HG02610 (cell line): Measurements from ENCODE around the gene RAD51B.

Experiments
- ATAC-seq: cut with Tn5 transposase; IDR thresholded peaks from one replicate; pipeline ENCODE4 v1.9.1; 2021; ENCODE audit warnings: mild to moderate bottlenecking, moderate library complexity; ENCODE audit not compliant: unreplicated experiment

The RAD51B gene

DNA sequence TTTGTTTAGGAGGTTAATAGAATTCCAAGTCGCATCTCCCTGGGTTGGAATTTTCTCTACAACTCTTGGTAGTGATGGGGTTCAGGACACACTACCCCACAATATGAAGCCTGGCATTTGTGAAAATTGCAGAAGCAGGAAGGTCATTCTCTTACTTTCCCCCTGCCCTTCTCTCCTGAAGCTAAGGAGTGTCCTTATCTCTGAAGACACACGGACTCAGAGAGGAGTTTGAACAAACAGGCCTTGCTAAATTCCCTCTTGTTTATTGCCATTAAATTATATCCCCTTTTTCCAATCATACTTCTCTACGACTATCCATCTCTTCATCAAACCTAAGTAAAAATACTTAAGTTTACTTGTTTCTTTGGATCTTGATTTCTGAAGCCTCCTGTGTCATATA is 443.0 kb downstream of the RAD51B start:
- ATAC-seq = no peak

DNA sequence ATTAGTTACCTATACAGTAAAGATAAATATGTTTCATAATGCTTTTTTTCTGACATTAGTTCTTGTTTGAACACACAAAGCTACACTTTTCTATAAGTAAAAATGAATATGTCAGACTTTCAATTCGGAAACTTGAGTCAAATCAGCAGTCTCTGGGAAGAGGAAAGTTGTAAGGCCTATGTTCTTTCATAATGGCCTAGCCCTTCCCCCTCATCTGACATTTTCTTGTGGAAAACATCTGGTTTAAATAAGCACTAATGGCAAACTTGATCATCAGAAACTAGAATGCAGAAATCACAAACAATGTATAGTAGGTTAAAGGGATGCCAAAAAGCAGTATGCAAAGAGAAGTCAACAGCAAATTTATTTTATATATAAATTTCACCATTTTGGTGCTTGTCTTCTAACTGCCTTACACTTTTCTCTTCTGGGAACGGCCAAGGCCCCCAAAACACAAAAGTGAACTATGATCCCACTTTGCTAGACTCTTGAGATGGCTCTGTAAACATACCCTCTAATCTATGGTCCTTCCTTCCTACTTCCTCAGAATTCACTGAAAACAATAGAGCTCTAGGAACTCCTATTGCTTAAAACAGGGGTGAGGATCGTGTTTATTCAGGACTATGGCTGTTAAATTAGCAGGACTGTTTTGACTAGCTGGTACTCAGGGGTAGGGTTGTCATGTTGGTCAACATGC is 444.1 kb downstream of the RAD51B start:
- ATAC-seq = no peak

DNA sequence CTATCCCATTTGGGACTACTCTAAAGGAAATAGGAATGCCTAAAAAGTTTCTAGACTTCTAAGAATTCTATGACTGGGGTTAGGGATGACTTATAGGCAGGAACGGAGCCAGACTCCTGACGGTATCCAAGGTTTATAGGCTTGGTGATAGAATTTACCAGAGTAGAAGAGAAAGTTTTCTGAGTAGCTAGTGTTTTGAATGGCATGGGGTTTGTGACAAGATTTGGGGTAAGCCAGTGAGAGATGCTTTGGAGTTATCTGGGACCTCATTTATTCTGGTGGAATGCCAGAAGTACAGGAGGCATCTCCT is 444.6 kb downstream of the RAD51B start:
- no peak for ATAC-seq

- no peak for ATAC-seq
Measured at GRCh38 chr14:68266998-68267397, 447.4 kb downstream of the RAD51B start.

DNA sequence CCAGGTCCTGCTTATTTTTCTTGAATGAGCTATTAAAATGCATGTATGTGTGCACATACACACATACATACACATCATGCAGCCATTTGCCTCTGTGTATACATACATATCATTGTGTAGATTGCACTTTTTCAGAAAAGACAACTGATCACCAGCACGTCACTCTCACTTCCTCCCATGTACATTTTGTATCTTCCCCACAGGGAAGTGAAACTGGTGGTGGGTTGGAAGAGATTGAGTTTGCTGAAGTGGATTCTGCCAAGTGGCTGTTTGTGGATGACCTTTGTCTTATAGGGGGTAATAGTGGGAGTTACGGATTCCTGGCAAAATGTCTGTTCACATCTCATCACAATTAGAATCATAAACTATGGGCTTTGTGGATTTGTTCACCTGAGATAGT is 448.6 kb downstream of the RAD51B start:
- peak; percentile 61 for ATAC-seq

GRCh38 chr14:68268719-68269118 is 449.1 kb downstream of the RAD51B start:
- no peak for ATAC-seq

- no peak for ATAC-seq
Measured at GRCh38 chr14:68269136-68269927, 449.8 kb downstream of the RAD51B start.

GRCh38 chr14:68270342-68270741 is 450.8 kb downstream of the RAD51B start:
- no peak for ATAC-seq

GRCh38 chr14:68271913-68272391 is 452.4 kb downstream of the RAD51B start:
- no peak for ATAC-seq

DNA sequence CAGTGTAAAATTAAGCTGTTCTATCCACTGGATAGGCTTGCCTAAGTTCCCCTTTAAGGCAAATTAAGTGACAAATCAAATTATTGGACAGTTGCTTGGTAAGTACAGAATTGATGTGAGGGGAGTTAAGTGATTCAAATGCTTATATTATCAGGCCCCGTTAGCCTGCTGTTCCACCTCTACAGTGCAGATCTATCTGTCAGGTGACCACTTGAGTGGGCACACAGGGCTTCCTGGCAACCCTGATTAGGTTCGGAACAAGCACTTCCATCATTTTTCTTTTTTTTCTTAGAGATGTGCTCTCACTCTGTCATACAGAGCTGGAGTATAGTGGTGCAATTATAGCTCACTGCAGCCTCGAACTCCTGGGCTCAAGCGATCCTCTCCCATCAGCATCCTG is 453.8 kb downstream of the RAD51B start:
- no peak for ATAC-seq

DNA sequence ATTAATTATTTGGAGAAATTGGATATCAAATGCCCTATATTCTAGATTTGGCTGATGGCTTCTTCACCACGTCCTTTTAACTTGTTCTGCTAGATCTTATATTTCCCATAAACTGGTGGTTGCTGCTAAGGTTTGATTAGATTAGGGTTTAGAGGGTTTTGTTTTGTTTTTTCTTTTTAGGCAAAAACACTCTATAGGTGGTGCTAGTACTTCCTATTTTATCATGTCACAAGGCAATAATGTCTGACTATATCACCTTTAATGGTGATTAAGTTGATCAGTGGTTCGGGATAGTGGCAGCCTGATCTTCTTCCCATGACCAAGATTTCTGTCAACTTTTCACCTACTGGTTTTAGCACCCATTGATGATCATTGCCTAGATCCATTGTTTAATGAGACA is 455.1 kb downstream of the RAD51B start:
- no peak for ATAC-seq

GRCh38 chr14:68278576-68279436 is 459.2 kb downstream of the RAD51B start:
- no peak for ATAC-seq

DNA sequence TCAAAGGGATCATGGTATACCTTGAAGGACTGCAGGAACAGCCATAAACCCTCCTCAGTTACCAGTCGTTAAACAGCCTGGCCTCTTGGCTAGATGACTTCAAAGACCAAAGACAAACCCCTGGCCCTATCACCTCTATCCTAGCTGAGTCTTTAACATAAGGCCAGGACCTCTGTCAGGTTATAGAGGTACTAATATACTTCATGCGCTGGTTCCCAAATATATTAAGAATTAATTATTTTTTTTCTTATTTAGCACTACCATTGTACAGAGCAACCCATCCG is 459.8 kb downstream of the RAD51B start:
- ATAC-seq = no peak

DNA sequence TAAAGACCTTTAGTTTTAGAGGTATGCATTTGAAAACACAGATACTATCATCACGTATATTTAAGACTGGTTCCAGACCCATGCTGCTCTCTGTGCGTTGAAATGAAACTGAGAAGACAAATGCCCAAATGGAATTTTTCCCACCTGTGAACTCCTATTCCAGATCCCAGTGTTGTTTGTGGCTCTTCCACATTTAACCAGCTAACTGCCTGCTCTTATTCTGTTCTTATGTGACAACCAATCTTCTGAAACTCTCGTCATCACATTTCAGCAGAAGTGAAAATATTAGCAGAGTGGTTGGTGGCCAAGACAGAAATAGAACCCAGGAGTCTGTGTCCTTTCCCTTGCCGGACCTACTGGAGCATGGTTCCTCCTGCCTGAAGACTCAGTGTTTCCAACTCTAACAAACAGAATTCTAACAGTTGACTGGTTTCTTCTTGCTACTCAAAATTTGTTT is 460.2 kb downstream of the RAD51B start:
- ATAC-seq = peak; percentile 35

- no peak for ATAC-seq
Measured at GRCh38 chr14:68281497-68281896, 461.9 kb downstream of the RAD51B start.

DNA sequence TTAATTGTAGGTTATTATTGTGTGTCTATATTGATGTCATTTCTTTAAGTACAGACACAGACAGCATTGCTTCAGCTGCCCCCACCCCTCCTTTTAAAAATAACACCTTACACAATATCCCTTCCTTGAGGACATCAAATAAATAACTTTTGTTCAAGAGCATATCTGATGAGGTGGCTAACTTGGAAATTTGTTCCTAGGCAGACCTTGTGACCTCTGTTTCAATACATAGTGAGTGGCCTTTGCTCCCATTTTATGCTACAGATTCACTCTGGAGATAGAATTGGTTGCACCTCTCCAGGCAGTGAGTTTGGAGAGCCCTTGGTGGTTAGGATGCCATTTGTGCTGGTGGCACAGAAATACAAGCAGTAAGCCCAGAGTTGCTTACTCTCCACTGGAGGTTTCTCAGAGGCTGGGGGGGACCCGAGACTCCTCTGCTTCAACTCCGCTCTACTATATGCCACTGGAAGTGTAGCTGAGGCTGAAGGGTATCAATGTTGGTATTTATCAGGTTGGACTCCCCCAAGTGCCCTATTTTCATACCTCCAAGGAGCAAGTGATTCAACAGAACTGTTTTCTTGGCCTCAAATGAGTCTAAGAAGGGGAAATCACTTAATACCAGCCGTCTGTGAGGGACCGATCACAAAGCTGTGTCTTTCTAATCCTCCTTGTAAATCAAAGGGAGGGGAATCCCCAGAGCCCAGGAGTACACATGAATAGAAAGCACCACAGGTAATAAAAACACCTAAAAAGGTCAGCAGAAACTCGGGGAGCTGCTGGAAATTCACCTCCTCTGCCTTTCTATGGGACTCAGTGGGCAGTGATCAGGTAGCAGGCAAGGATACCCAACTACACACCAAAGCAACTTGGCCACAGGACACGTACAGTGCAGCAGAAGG is 463.1 kb downstream of the RAD51B start:
- ATAC-seq = peak; percentile 44

DNA sequence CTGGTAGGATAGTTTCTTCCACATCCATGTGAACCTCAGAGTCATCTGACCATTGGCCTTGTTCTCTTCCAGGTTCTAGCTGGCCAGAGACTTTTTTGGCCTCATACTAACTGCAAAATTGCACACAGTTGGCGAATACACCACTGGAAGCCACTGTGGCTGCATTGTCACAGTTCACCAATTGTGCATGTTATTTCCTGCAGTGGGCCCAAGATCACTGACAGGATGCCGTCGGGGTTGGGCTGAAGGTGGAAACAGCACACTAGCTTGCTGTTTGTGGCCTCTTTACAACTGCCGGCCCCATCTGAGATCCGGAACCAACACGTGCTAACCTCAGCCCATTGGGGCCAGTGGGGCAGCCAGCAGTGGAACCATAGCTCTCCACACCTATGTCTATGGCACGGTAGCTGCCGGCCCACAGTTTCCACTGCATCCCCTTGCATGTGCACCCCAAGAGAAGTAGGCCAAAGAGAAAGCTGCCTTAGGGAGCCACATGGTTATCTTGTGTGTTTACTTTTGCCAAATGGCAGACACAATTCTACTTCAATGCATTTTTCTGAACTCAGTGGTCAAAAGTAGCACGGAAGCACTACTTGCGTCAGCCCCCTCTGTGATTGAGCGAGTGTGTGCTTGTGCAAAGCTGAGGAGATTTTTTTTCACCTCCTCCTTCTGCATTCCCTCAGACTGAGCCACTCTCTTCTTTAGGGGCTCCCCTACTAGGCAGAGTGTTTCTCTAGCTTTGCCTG is 464.0 kb downstream of the RAD51B start:
- peak; percentile 26 for ATAC-seq

GRCh38 chr14:68284333-68284732 is 464.8 kb downstream of the RAD51B start:
- no peak for ATAC-seq

- peak; percentile 24 for ATAC-seq
Measured at GRCh38 chr14:68284834-68285233, 465.3 kb downstream of the RAD51B start.
